IMR-90 (cell line): ENCODE measurements around the gene C11orf97. TPM values are rescaled to one million over a fixed set of nuclear protein-coding genes. Genes with fewer than 3 reads are reported as not detected.
A peak's percentile ranks its signal among the peaks of the same experiment; 100 is the strongest.

Experiments used
- ATAC-seq: fragments of 200-7000 bp; cut with Tn5 transposase; 2 replicates; pipeline ENCODE4 v1.9.1; 2020; ENCODE audit warnings: low read depth, mild to moderate bottlenecking, moderate library complexity
- BruUV-seq: library from RNA; stranded (reverse); fragments of 400-500 nt; replicated peaks from 2 replicates; lab custom pipeline; 2021; lab: Mats Ljungman, UMichigan
- CTCF ChIA-PET: fragments of 300-600 bp; formaldehyde crosslinking; extraction: SDS; loops from one replicate; lab custom pipeline; 2021; ENCODE audit warnings: antibody characterized with exemption; lab: Yijun Ruan, JAX
- POLR2A ChIA-PET: fragments of 300-600 bp; sonication (Branson Sonifier 250); formaldehyde crosslinking; loops from one replicate; lab custom pipeline; 2022; ENCODE audit warnings: antibody characterized with exemption; ENCODE audit not compliant: unreplicated experiment; lab: Charles Lee
- DNase-seq: peaks from one replicate; pipeline ENCODE4 v3.0.0; 2013
- H2AFZ ChIP-seq: replicated peaks from 2 replicates; pipeline ENCODE3; 2013; ENCODE audit warnings: low read length, mild to moderate bottlenecking; ENCODE audit not compliant: poor library complexity
- H2AK5ac ChIP-seq: 2 replicates; pipeline ENCODE4 v1.6.1; 2013; ENCODE audit warnings: low read depth, low read length, inconsistent platforms
- H2AK9ac ChIP-seq: replicated peaks from 2 replicates; pipeline ENCODE3; 2013; ENCODE audit warnings: mild to moderate bottlenecking, low read depth, low read length, moderate library complexity; ENCODE audit not compliant: poor library complexity
- H2BK120ac ChIP-seq: 2 replicates; pipeline ENCODE4 v1.6.1; 2013; ENCODE audit warnings: low read depth, low read length, inconsistent platforms
- H2BK15ac ChIP-seq: 3 replicates; pipeline ENCODE4 v1.6.1; 2013; ENCODE audit warnings: low read depth, low read length, inconsistent platforms
- H2BK20ac ChIP-seq: 2 replicates; pipeline ENCODE4 v1.6.1; 2013; ENCODE audit warnings: low read depth, mild to moderate bottlenecking, inconsistent platforms, low read length, moderate library complexity
- H2BK5ac ChIP-seq: 2 replicates; pipeline ENCODE4 v1.6.1; 2013; ENCODE audit warnings: mild to moderate bottlenecking, low read depth, low read length, inconsistent platforms; ENCODE audit not compliant: poor library complexity, severe bottlenecking
- H3K14ac ChIP-seq: replicated peaks from 2 replicates; pipeline ENCODE4 v1.6.1; 2013; ENCODE audit warnings: low read depth, low read length, inconsistent platforms
- H3K18ac ChIP-seq: 2 replicates; pipeline ENCODE4 v1.6.1; 2013; ENCODE audit warnings: low read depth, low read length, control low read depth
- H3K23ac ChIP-seq: 2 replicates; pipeline ENCODE4 v1.6.1; 2013; ENCODE audit warnings: low read depth, low read length, inconsistent platforms
- H3K27ac ChIP-seq: 2 replicates; pipeline ENCODE4 v1.5.1; 2013; ENCODE audit warnings: mild to moderate bottlenecking, control low read depth, low read length; ENCODE audit not compliant: insufficient read depth
- H3K27me3 ChIP-seq: 2 replicates; pipeline ENCODE4 v1.6.1; 2013; ENCODE audit warnings: low read length; ENCODE audit not compliant: control insufficient read depth, insufficient read depth
- H3K36me3 ChIP-seq: 2 replicates; pipeline ENCODE4 v1.6.1; 2013; ENCODE audit warnings: low read length, mixed read lengths; ENCODE audit not compliant: control insufficient read depth, insufficient read depth
- H3K4ac ChIP-seq: 2 replicates; pipeline ENCODE4 v1.6.1; 2013; ENCODE audit warnings: low read depth, low read length, inconsistent platforms
- H3K4me1 ChIP-seq: 2 replicates; pipeline ENCODE4 v1.6.1; 2013; ENCODE audit warnings: low read length, mixed read lengths; ENCODE audit not compliant: control insufficient read depth, insufficient read depth
- H3K4me2 ChIP-seq: 2 replicates; pipeline ENCODE4 v1.6.1; 2013; ENCODE audit warnings: low read depth, mild to moderate bottlenecking, control low read depth, low read length, moderate library complexity
- H3K4me3 ChIP-seq: 2 replicates; pipeline ENCODE4 v1.5.1; 2013; ENCODE audit warnings: low read depth, mild to moderate bottlenecking, control low read depth, low read length, moderate library complexity; ENCODE audit not compliant: insufficient read depth
- H3K56ac ChIP-seq: 2 replicates; pipeline ENCODE4 v1.6.1; 2013; ENCODE audit warnings: low read length, inconsistent platforms; ENCODE audit not compliant: insufficient read depth; ENCODE audit errors: extremely low read depth
- H3K79me1 ChIP-seq, 2 experiments: 2 replicates each; pipeline ENCODE4 v1.6.1; 2013; ENCODE audit warnings: low read length in 2 of 2, inconsistent platforms in 1 of 2, low read depth in 1 of 2
- H3K9ac ChIP-seq: 2 replicates; pipeline ENCODE4 v1.6.1; 2013; ENCODE audit warnings: low read depth, low read length, control low read depth
- H3K9me1 ChIP-seq: 2 replicates; pipeline ENCODE4 v1.6.1; 2013; ENCODE audit warnings: low read length, inconsistent platforms; ENCODE audit not compliant: insufficient read depth
- H3K9me3 ChIP-seq: 2 replicates; pipeline ENCODE4 v1.6.1; 2013; ENCODE audit warnings: low read length; ENCODE audit not compliant: control insufficient read depth, insufficient read depth
- H4K20me1 ChIP-seq: 2 replicates; pipeline ENCODE4 v1.6.1; 2013; ENCODE audit warnings: low read length, inconsistent platforms; ENCODE audit not compliant: insufficient read depth
- H4K5ac ChIP-seq: 2 replicates; pipeline ENCODE4 v1.6.1; 2013; ENCODE audit warnings: mild to moderate bottlenecking, low read depth, low read length, control low read depth
- H4K8ac ChIP-seq, 2 experiments: 2 replicates each; pipeline ENCODE4 v1.6.1; 2013; ENCODE audit warnings: low read depth in 2 of 2, low read length in 2 of 2, control low read depth in 1 of 2, inconsistent platforms in 1 of 2
- H4K91ac ChIP-seq: 2 replicates; pipeline ENCODE4 v1.6.1; 2013; ENCODE audit warnings: low read depth, low read length, inconsistent platforms; ENCODE audit not compliant: insufficient read depth
- CEBPB ChIP-seq: IDR thresholded peaks from 2 replicates; pipeline ENCODE4 v1.6.1; 2012; ENCODE audit warnings: low read depth, low read length, improper control_type of control experiment
- FOS ChIP-seq: fragments of 150-350 bp; IDR thresholded peaks from 2 replicates; pipeline ENCODE4 v1.6.1; 2016; ENCODE audit warnings: low read depth, low read length
- MAFK ChIP-seq: IDR thresholded peaks from 2 replicates; pipeline ENCODE4 v1.6.1; 2012; ENCODE audit warnings: low read depth, low read length, improper control_type of control experiment
- MXI1 ChIP-seq: IDR thresholded peaks from 2 replicates; pipeline ENCODE4 v1.6.1; 2012; ENCODE audit warnings: low read depth, mild to moderate bottlenecking, low read length, moderate library complexity, borderline replicate concordance
- NFE2L2 ChIP-seq: fragments of 150-350 bp; IDR thresholded peaks from 2 replicates; pipeline ENCODE4 v1.6.1; 2016; ENCODE audit warnings: low read depth, mild to moderate bottlenecking, low read length
- POLR2A ChIP-seq: IDR thresholded peaks from 2 replicates; pipeline ENCODE4 v1.6.1; 2012; ENCODE audit warnings: mild to moderate bottlenecking, low read depth, low read length
- RAD21 ChIP-seq: IDR thresholded peaks from 2 replicates; pipeline ENCODE4 v1.6.1; 2012; ENCODE audit warnings: low read length, improper control_type of control experiment
- RCOR1 ChIP-seq: IDR thresholded peaks from 2 replicates; pipeline ENCODE4 v1.6.1; 2012; ENCODE audit warnings: mild to moderate bottlenecking, low read length, improper control_type of control experiment; ENCODE audit not compliant: insufficient replicate concordance
- RFX5 ChIP-seq: IDR thresholded peaks from 2 replicates; pipeline ENCODE4 v1.8.0; 2012; ENCODE audit warnings: low read depth, mild to moderate bottlenecking, low read length, moderate library complexity
- SMC3 ChIP-seq: fragments of 150-350 bp; IDR thresholded peaks from 2 replicates; pipeline ENCODE4 v1.6.1; 2016; ENCODE audit warnings: low read depth, mild to moderate bottlenecking, antibody characterized with exemption, low read length, moderate library complexity
- WGBS, 2 experiments: methylation state at CpG; one replicate each; pipeline versions ENCODE4 v1.1.5 to v1.1.7; 2013; ENCODE audit warnings: missing lambda C conversion rate in 2 of 2; ENCODE audit not compliant: insufficient read length in 1 of 2; ENCODE audit errors: extremely low coverage in 2 of 2; 5-methylcytosine and 5-hydroxymethylcytosine counted together
- dilution Hi-C: fragments of 300-500 bp; cut with HindIII; formaldehyde crosslinking; loops from one replicate; pipeline ENCODE4 v1.14.3; 2018; ENCODE audit warnings: low sequenced_read_pairs; ENCODE audit not compliant: unreplicated experiment
- in situ Hi-C: fragments of 300-500 bp; cut with MboI; formaldehyde crosslinking; loops from 3 replicates; pipeline ENCODE4 v1.14.3; 2019; ENCODE audit warnings: low sequenced_read_pairs, inconsistent platforms, mixed read lengths
- intact Hi-C: fragments of 100-400 bp; cut with micrococcal nuclease; formaldehyde crosslinking; loops from 2 replicates; pipeline ENCODE4 v1.10.0; 2022
- polyA plus RNA-seq, 3 experiments: library from polyadenylated mRNA; depleted of rRNA; stranded (reverse); fragments of >200 nt; gene quantifications; 2 replicates each; pipeline ENCODE4 v1.2.3, GENCODE V29; 2012; ENCODE audit warnings: low replicate concordance in 1 of 3
- total RNA-seq: library from RNA; depleted of rRNA; stranded (reverse); fragments of >200 nt; gene quantifications from 2 replicates; pipeline ENCODE4 v1.2.3, GENCODE V29; 2012
- TF ChIP-seq, protein P1 (sequence below): fragments of 150-350 bp; IDR thresholded peaks from 2 replicates; pipeline ENCODE4 v1.6.1; 2017; ENCODE audit warnings: mild to moderate bottlenecking, antibody characterized with exemption, low read length, low read depth
- TF ChIP-seq, protein P2 (sequence below): conservative IDR thresholded peaks from 2 replicates; pipeline ENCODE4 v1.5.1; 2012; ENCODE audit warnings: mild to moderate bottlenecking, low read depth, low read length, improper control_type of control experiment

Gene C11orf97
- total and polyA plus RNA-seq, 2 of the 4 experiments (the other 2 are of a cell fraction) = not detected

DNA sequence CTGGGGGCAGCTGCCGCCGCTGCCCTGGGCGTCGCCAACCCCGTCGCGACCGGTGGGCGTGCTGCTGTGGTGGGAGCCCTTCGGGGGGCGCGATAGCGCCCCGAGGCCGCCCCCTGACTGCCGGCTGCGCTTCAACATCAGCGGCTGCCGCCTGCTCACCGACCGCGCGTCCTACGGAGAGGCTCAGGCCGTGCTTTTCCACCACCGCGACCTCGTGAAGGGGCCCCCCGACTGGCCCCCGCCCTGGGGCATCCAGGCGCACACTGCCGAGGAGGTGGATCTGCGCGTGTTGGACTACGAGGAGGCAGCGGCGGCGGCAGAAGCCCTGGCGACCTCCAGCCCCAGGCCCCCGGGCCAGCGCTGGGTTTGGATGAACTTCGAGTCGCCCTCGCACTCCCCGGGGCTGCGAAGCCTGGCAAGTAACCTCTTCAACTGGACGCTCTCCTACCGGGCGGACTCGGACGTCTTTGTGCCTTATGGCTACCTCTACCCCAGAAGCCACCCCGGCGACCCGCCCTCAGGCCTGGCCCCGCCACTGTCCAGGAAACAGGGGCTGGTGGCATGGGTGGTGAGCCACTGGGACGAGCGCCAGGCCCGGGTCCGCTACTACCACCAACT lies 32.5 kb downstream of the C11orf97 start:
- ATAC-seq = no peak; the same call in 1 of the 2 replicates
- dilution Hi-C loops = no loop called here

More for the DNA sequence above, 32.5 kb downstream of the C11orf97 start:
- intact Hi-C loops = no loop called here
- H3K23ac ChIP-seq = no peak overlapping the region
- 0 out of 2 replicates have a peak overlapping the region, but pooled peaks have one; percentile 0 for H3K56ac ChIP-seq
- TF ChIP-seq RAD21 (no peak), MXI1 (no peak), FOS (no peak), SMC3 (no peak), MAFK (no peak), NFE2L2 (no peak), POLR2A (no peak), RFX5 (no peak), CEBPB (no peak), RCOR1 (no peak)
- TF ChIP-seq, protein P1, sequence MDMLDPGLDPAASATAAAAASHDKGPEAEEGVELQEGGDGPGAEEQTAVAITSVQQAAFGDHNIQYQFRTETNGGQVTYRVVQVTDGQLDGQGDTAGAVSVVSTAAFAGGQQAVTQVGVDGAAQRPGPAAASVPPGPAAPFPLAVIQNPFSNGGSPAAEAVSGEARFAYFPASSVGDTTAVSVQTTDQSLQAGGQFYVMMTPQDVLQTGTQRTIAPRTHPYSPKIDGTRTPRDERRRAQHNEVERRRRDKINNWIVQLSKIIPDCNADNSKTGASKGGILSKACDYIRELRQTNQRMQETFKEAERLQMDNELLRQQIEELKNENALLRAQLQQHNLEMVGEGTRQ = no peak
- TF ChIP-seq, protein P2, sequence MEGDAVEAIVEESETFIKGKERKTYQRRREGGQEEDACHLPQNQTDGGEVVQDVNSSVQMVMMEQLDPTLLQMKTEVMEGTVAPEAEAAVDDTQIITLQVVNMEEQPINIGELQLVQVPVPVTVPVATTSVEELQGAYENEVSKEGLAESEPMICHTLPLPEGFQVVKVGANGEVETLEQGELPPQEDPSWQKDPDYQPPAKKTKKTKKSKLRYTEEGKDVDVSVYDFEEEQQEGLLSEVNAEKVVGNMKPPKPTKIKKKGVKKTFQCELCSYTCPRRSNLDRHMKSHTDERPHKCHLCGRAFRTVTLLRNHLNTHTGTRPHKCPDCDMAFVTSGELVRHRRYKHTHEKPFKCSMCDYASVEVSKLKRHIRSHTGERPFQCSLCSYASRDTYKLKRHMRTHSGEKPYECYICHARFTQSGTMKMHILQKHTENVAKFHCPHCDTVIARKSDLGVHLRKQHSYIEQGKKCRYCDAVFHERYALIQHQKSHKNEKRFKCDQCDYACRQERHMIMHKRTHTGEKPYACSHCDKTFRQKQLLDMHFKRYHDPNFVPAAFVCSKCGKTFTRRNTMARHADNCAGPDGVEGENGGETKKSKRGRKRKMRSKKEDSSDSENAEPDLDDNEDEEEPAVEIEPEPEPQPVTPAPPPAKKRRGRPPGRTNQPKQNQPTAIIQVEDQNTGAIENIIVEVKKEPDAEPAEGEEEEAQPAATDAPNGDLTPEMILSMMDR = no peak
- no peak overlapping the region; the same call in 1 of the 2 replicates for H3K27ac ChIP-seq
- H2AK9ac ChIP-seq = peak overlapping the region; percentile 86
- peak overlapping the region; percentile 31; the same call in 1 of the 2 replicates for H3K9ac ChIP-seq
- no peaks in the 10 kb centered on the region for H3K27me3 ChIP-seq
- BruUV-seq = no TSS peak
- H3K79me1 ChIP-seq = peaks cover 12 to 33% of the 10 kb centered on the region in 2 experiments
- H4K20me1 ChIP-seq = peaks cover 10% of the 10 kb centered on the region; the same call in 1 of the 2 replicates
- WGBS, 2 experiments = 6% methylated on average over 40 of the region's 59 CpGs; no CpG with 5 or more reads in 1 of the 2 experiments
- H3K18ac ChIP-seq = no peak overlapping the region
- peak overlapping the region; percentile 50 for H3K4me2 ChIP-seq
- H2BK120ac ChIP-seq = no peak overlapping the region
- no peaks in the 10 kb centered on the region for H3K9me3 ChIP-seq
- H3K4ac ChIP-seq = peak overlapping the region; percentile 32; the same call in 1 of the 2 replicates
- ChIA-PET POLR2A (interaction anchor here (0.7 kb wide), 1 partner anchor 32 kb away, joined by 7 read pairs; the partner anchor contains the start of gene C11orf97), CTCF (no interaction called here)
- H2AK5ac ChIP-seq = no peak overlapping the region
- H2BK20ac ChIP-seq = no peak overlapping the region
- peaks cover 8% of the 10 kb centered on the region for H3K9me1 ChIP-seq
- peaks cover 6% of the 10 kb centered on the region for H3K4me1 ChIP-seq
- H4K91ac ChIP-seq = no peak overlapping the region; the same call in 1 of the 2 replicates
- no peak overlapping the region for H3K14ac ChIP-seq
- DNase-seq = no peak
- H4K5ac ChIP-seq = peak overlapping the region; percentile 12; the same call in 1 of the 2 replicates
- peaks cover 2% of the 10 kb centered on the region; the same call in 1 of the 2 replicates for H3K36me3 ChIP-seq
- peak overlapping the region; percentile 8 for H2BK5ac ChIP-seq
- H4K8ac ChIP-seq = peak overlapping the region; percentile 61 to 65; a peak in 3 of 4 replicates
- peak overlapping the region; percentile 69 for H3K4me3 ChIP-seq
- no peak overlapping the region for H2BK15ac ChIP-seq
- peak overlapping the region; percentile 98 for H2AFZ ChIP-seq
- in situ Hi-C loops = no loop called here
